Measurements from ENCODE around the gene BIN1. TPM values are rescaled to one million over a fixed set of nuclear protein-coding genes. Genes with fewer than 3 reads are reported as not detected.

The BIN1 gene
- polyA plus RNA-seq, 1 of the 3 experiments (the other 2 are of a cell fraction) = 40.3 TPM

- CTCF ChIA-PET = interaction anchor here (0.9 to 6.2 kb wide), 3 partner anchors 8 to 120 kb away, joined by 3 to 32 read pairs (median 4); no protein-coding TSS in a partner anchor
- Histone ChIP-seq H3F3A (replicated peaks; ENCODE audit: insufficient read depth) (no peaks in the 10 kb centered on the region), H4K20me1 (ENCODE audit: insufficient read depth) (no peaks in the 10 kb centered on the region), H3K4me3 (ENCODE audit: low read depth in 2 of 2, low read length in 1 of 2) (no peak overlapping the region), H3K27me3 (ENCODE audit: insufficient read depth) (no peaks in the 10 kb centered on the region), H3K9me2 (no peaks in the 10 kb centered on the region), H3K4me2 (no peak overlapping the region), H3K9ac (no peak overlapping the region), H3K36me3 (replicated peaks in 1 of 2; ENCODE audit: control insufficient read depth in 1 of 2, insufficient read depth in 2 of 2, low read length in 1 of 2) (no peaks in the 10 kb centered on the region), H2AFZ (ENCODE audit: low read depth) (no peak overlapping the region), H3K79me2 (ENCODE audit: insufficient read depth) (no peaks in the 10 kb centered on the region), H3K4me1 (ENCODE audit: control insufficient read depth in 1 of 2, insufficient read depth in 2 of 2, low read depth in 1 of 2, low read length in 1 of 2) (peaks cover 0 to 56% of the 10 kb centered on the region in 2 experiments; a peak in 1 of 4 replicates), H3K27ac (ENCODE audit: low read depth in 2 of 2, low read length in 1 of 2) (no peak overlapping the region), H3K9me3 (no peaks in the 10 kb centered on the region)
- TF ChIP-seq ELF1 (IDR thresholded peaks at IDR 0.05) (no peak), USF1 (IDR thresholded peaks at IDR 0.05; ENCODE audit: borderline replicate concordance, low read depth) (no peak), ZBTB33 (IDR thresholded peaks at IDR 0.05; ENCODE audit: borderline replicate concordance, low read depth) (no peak), TEAD4 (IDR thresholded peaks at IDR 0.05; ENCODE audit: borderline replicate concordance, insufficient read depth) (no peak), POLR2AphosphoS5 (IDR thresholded peaks at IDR 0.05; ENCODE audit: low read depth, low read length) (no peak), RFX5 (IDR thresholded peaks at IDR 0.05; ENCODE audit: low read length) (no peak)
- POLR2A ChIA-PET = interaction anchor here (1.4 kb wide), 1 partner anchor 30 kb away, joined by 3 read pairs; the partner anchor contains the start of gene BIN1
- 98% methylated on average over 9 of the region's 11 CpGs for WGBS (ENCODE audit: low lambda C conversion rate)
- no peak for DNase-seq
Measured at GRCh38 chr2:127076924-127077323, 30.0 kb downstream of the BIN1 start.

GRCh38 chr2:127076290-127076689 is 30.7 kb downstream of the BIN1 start:
- no peak for DNase-seq
- Histone ChIP-seq H3K79me2 (ENCODE audit: insufficient read depth) (no peaks in the 10 kb centered on the region), H3K4me2 (no peak overlapping the region), H3K27ac (ENCODE audit: low read depth in 2 of 2, low read length in 1 of 2) (no peak overlapping the region), H3K27me3 (ENCODE audit: insufficient read depth) (no peaks in the 10 kb centered on the region), H3K9ac (no peak overlapping the region), H3K9me3 (no peaks in the 10 kb centered on the region), H3K36me3 (replicated peaks in 1 of 2; ENCODE audit: control insufficient read depth in 1 of 2, insufficient read depth in 2 of 2, low read length in 1 of 2) (no peaks in the 10 kb centered on the region), H3K9me2 (no peaks in the 10 kb centered on the region), H3K4me3 (ENCODE audit: low read depth in 2 of 2, low read length in 1 of 2) (no peak overlapping the region), H3F3A (replicated peaks; ENCODE audit: insufficient read depth) (no peaks in the 10 kb centered on the region), H3K4me1 (ENCODE audit: control insufficient read depth in 1 of 2, insufficient read depth in 2 of 2, low read depth in 1 of 2, low read length in 1 of 2) (peaks cover 0 to 60% of the 10 kb centered on the region in 2 experiments; a peak in 1 of 4 replicates), H4K20me1 (ENCODE audit: insufficient read depth) (no peaks in the 10 kb centered on the region), H2AFZ (ENCODE audit: low read depth) (no peak overlapping the region)
- POLR2A ChIA-PET = no interaction called here
- CTCF ChIA-PET = interaction anchor here (0.7 to 6.2 kb wide), 3 partner anchors 8 to 81 kb away, joined by 3 to 32 read pairs (median 4); no protein-coding TSS in a partner anchor
- WGBS (ENCODE audit: low lambda C conversion rate) = 93% methylated on average over 5 of the region's 5 CpGs
- TF ChIP-seq NFIC (IDR thresholded peaks at IDR 0.05; ENCODE audit: borderline replicate concordance) (no peak), RXRA (IDR thresholded peaks at IDR 0.05; ENCODE audit: borderline replicate concordance, low read depth) (no peak), RAD21 (IDR thresholded peaks at IDR 0.05; ENCODE audit: low read length) (no peak), YY1 (IDR thresholded peaks at IDR 0.05; ENCODE audit: low read depth) (no peak), FOXM1 (IDR thresholded peaks at IDR 0.05; ENCODE audit: low read depth) (no peak), USF2 (IDR thresholded peaks at IDR 0.05; ENCODE audit: borderline replicate concordance, low read depth, low read length) (no peak)
